Stimulated activated CD8-positive, alpha-beta memory T cell treated with anti-CD3 and anti-CD28 coated beads, Interleukin-7, amount 100 ng/mL, for 1 hour (primary cell): ENCODE results near the gene SLC35B2.

Source experiments
- DNase-seq, 2 donors: peaks; one replicate each; pipeline ENCODE4 v3.0.0-alpha.2; 2020; ENCODE audit warnings: low read depth in 2 of 2

The SLC35B2 gene

DNA sequence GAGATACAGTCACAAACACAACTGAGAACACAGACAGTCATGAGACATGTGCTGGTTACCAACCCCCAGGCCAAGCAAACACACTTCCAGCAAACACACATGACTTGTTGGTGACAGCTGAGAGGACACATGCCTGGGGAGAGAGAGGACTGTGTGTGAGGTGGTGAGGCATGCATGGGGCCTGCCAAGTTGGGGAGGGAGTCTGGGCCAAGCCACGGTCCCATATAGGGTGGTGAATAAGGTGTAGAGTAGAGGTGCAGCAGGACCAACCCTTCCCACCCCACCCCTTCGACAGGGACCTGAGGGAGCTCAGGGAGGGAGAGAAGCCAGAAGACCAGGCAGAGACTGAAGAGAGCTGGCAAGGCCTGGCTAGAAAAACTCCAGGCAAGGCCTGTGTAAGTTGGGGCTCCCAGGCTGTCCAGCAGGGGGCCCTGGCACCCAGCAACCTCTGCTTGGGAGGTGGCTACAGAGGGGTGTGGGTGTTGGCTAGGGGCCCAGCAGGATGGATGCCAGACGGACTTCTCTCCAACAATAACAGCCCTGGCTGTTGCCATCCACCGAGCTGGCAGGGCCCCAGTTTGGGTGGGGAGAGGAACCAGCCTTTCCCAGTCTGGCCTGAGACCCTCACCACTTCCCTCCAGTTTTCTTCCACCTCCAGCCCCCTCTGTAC, 35.9 kb downstream of the SLC35B2 start:
- peak; percentile 19 to 52 for DNase-seq

DNA sequence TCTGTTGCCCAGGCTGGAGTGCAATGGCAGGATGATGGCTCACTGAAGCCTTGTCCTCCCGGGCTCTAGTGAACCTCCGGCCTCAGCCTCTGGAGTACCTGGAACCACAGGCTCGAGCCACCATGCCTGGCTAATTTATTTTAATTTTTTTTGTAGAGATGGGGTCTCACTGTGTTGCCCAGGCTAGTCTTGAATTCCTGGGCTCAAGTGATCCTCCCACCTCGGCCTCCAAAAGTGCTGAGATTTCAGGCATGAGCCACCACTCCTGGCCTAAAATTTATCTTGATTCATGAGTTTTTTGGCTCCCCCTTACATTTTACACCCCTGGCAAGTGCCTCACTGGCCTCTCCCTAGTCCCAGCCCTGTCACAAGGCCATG, 36.4 kb downstream of the SLC35B2 start:
- no peak for DNase-seq

DNA sequence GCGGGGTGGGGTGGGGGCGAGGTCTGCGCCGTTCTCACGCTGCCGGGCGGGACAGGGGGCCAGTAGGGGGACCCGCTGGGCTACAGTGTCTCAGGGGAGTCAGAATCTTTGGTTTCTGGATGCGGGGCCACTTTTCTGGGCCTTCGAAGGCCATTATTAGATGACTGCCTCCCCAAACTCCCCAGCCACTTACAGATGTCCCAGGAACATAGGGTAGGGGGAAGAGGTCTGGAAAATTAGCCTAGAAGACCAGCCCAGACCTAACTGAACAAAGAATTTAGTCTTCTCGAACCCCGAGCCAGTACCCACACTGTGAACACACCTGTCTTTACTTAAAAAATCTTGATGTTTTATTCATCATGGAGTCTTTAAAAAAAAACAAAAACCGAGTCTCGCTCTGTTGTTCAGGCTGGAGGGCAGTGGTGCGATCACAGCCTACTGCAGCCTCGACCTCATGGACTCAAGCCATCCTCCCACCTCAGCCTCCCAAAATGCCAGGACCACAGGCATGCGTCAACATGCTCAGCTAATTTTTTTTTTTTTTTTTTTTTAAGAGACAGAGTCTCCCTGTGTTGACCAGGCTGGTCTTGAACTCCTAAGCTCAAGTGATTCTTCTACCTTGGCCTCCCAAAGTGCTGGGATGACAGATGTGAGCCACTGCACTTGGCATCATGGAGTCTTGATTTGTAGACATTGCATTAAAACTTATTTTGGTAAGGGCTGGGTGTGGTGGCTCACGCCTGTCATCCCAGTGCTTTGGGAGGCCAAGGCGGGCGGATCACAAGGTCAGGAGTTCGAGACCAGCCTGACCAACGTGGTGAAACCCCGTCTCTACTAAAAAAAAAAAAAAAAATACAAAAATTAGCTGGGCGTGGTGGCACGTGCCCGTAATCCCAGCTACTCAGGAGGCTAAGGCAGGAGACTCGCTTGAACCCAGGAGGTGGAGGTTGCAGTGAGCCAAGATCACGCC, 37.2 kb downstream of the SLC35B2 start:
- no peak for DNase-seq

DNA sequence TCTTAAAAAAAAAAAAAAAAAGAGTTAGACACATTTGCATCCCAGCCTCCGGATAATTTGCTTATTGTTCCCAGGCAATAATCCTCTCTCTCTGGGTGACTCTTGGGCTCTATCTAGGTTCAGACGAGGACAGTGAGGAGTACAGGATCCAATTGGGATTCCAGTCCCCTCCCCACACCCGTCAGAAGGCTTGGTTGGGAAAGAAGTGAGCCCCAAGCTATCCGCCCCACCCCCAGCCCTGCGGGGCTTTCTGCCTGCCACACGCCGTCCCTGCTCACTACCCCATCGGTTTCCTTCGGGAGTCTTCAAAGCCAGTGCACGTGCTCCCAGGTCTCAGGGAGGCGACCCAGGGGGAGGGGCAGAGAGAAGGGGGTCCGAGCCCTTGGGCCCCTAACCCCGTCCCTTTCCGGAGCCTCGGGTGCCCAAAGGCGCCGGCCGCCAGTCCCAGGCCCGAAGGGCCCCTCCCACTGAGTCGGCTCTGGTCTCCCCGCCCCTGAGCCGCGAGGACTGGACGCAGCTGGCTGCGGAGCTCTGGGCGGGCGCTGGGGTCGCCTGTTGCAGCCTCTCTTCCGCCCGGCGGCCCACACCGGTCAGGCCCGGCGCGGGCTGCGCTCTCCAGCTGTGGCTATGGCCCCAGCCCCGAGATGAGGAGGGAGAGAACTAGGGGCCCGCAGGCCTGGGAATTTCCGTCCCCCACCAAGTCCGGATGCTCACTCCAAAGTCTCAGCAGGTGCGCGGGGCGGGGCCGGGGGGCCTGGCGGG, 38.1 kb downstream of the SLC35B2 start:
- DNase-seq = no peak

DNA sequence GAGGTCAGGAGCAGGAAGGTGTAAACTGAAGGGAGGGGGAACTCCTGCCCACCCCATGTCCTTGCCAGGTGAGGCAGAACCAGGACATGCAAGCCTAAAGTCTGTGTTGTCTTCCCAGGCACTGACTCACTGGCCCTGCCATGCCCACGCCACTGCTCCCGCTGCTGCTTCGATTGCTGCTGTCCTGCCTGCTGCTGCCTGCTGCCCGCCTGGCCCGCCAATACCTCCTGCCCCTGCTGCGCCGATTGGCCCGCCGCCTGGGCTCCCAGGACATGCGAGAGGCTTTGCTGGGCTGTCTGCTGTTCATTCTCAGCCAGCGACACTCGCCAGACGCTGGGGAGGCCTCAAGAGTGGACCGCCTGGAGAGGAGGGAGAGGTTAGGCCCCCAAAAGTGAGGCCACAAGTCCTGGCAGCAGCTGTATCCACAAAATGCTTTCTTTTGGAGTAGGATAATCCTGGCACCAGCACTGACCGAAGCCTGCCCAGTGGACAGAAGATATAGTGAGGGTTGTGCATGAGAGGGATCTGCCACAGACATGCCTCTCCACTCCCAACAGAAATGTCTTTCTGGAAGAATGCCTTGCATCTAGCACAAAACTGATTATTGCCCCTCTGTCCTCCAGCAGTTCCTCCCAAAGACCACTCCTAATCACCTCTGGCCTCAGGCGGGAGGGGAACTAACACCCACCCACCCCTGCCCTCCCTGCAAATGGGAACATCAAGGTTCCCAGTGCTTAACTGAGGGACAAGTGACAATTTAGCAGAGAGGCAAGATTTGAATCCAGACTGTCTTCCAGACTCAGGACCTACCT, 39.8 kb downstream of the SLC35B2 start:
- no peak for DNase-seq

DNA sequence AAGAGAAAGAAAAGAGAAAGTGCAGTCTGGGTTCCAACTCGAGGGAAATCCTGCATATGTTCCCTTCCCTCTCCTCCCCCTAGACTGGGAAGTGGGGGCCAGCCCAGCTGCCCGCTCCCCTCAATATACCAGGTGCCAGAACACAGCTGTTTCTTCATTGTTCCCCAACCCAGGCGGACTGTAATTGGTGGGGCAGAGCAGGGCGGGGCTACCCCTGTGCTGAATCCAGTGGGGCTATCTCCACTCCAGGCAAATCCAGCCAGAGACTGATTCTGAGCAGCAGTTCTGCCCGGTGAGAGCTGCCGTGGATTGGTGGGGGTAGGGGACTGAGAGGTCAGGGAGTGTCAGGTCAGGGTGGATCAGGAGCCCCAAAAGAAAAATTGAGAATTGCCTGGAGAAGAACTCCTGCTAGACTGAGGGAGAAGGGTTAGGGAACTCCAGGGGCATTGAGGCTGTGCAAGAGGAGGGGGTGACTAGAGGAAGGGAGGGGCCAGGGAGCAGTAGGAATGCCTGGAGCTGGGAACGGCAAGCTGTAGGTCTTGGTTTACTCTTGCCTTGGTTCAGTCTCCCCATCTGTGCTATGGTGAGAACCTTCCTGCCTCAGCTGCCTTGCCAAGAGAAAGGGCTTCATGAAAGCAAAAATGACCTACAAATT, 40.5 kb downstream of the SLC35B2 start, which contains the start of gene MYMX:
TSS of gene MYMX (plus strand) at position 250 of the 655 bp plus-strand sequence. CDS start 546 bp downstream, outside the sequence.
- DNase-seq = no peak

DNA sequence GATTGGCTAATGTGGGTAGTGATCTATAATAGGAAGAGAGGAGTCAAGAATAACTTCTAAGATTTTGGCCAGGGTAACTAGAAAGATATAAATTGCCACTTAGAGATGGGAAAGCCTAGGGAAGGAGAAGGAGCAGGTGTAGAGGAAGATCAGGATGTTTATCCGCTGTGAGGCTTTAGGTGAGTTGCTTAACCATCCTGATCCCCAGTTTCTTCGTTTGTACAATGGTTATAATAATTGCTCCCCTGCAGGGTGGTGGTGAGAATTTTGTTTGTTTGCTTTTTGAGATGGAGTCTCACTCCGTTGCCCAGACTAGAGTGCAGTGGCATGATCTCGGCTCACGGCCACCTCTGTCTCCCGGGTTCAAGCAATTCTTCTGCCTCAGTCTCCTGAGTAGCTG, 43.0 kb downstream of the SLC35B2 start:
- no peak for DNase-seq

DNA sequence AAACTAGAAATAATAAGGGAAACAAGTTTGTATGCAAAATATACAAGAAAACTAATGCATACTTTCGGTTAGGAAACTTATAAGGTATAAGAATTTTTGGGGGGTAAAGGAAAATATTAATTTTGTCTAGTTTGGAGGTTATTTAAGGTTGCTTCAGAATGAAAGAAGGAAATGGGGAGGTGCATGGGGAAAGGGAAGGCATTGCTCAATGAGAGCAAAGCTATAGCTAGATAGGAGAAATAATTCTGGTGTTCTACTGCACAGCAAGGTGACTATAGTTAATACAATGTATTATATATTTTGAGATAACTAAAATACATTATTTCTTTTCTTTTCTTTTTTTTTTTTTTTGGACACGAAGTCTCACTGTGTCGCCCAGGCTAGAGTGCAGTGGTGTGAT, 46.0 kb downstream of the SLC35B2 start:
- DNase-seq = no peak

DNA sequence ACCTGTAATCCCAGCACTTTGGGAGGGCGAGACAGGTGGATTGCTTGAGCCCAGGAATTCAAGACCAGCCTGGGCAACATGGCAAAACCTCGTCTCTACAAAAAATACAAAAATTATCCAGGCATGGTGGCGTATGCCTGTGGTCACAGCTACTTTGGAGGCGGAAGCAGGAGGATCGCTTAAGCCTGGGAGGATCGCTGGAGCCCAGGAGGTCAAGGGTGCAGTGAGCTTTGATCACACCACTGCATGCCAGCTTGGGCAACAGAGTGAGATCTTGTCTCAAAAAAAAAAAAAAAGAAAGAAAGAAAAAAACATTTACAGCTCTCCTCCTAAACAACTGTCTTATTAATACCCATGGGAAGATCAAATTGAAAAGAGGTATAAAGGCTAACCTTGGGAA, 49.4 kb downstream of the SLC35B2 start:
- no peak for DNase-seq
